GM19025 (cell line): ENCODE data around the gene GABRG3.

Source experiments
- ATAC-seq: cut with Tn5 transposase; IDR thresholded peaks from one replicate; pipeline ENCODE4 v1.9.1; 2021; ENCODE audit warnings: mild to moderate bottlenecking, low read depth, moderate library complexity; ENCODE audit not compliant: unreplicated experiment

GABRG3 gene

GRCh38 chr15:27235161-27235560 lies 264.2 kb downstream of the GABRG3 start:
- no peak for ATAC-seq

GRCh38 chr15:27235681-27236080 lies 264.7 kb downstream of the GABRG3 start:
- ATAC-seq: no peak

GRCh38 chr15:27237319-27237939 lies 266.4 kb downstream of the GABRG3 start:
- ATAC-seq: no peak

GRCh38 chr15:27238209-27238608 lies 267.2 kb downstream of the GABRG3 start:
- ATAC-seq: no peak

GRCh38 chr15:27238707-27239423 lies 267.9 kb downstream of the GABRG3 start:
- ATAC-seq: no peak

GRCh38 chr15:27241943-27242342 lies 271.0 kb downstream of the GABRG3 start:
- no peak for ATAC-seq

GRCh38 chr15:27244047-27244446 lies 273.1 kb downstream of the GABRG3 start:
- no peak for ATAC-seq

- ATAC-seq: no peak
Observed at GRCh38 chr15:27248251-27248650, 277.3 kb downstream of the GABRG3 start.

GRCh38 chr15:27249046-27249759 lies 278.2 kb downstream of the GABRG3 start:
- ATAC-seq: no peak

- no peak for ATAC-seq
Observed at GRCh38 chr15:27249760-27250109, 278.8 kb downstream of the GABRG3 start.

- ATAC-seq: no peak
Observed at GRCh38 chr15:27250223-27250622, 279.2 kb downstream of the GABRG3 start.

GRCh38 chr15:27254055-27254454 lies 283.1 kb downstream of the GABRG3 start:
- ATAC-seq: no peak

GRCh38 chr15:27254801-27255200 lies 283.8 kb downstream of the GABRG3 start:
- no peak for ATAC-seq

- no peak for ATAC-seq
Observed at GRCh38 chr15:27256446-27256845, 285.5 kb downstream of the GABRG3 start.

GRCh38 chr15:27258287-27258686 lies 287.3 kb downstream of the GABRG3 start:
- no peak for ATAC-seq

- no peak for ATAC-seq
Observed at GRCh38 chr15:27260523-27260922, 289.5 kb downstream of the GABRG3 start.

GRCh38 chr15:27268923-27269322 lies 297.9 kb downstream of the GABRG3 start:
- no peak for ATAC-seq

- no peak for ATAC-seq
Observed at GRCh38 chr15:27271258-27271657, 300.3 kb downstream of the GABRG3 start.

GRCh38 chr15:27272427-27272826 lies 301.4 kb downstream of the GABRG3 start:
- no peak for ATAC-seq

- ATAC-seq: no peak
Observed at GRCh38 chr15:27273506-27273905, 302.5 kb downstream of the GABRG3 start.

- ATAC-seq: no peak
Observed at GRCh38 chr15:27278761-27279160, 307.8 kb downstream of the GABRG3 start.

- ATAC-seq: no peak
Observed at GRCh38 chr15:27292641-27293040, 321.7 kb downstream of the GABRG3 start.
